IPS DF 19.7 (cell line): ENCODE results near the gene KCNIP3.
A peak's percentile ranks its signal among the peaks of the same experiment; 100 is the strongest.
"Not testable (repeated sequence)": the region's sequence is repeated elsewhere in the genome, so short reads cannot be mapped to it uniquely, and the experiment has no call there.

ENCODE experiments used
- DNase-seq: peaks from one replicate; pipeline ENCODE4 v3.0.0-alpha.2; 2013; ENCODE audit warnings: low read depth, low spot score

Gene KCNIP3

DNA sequence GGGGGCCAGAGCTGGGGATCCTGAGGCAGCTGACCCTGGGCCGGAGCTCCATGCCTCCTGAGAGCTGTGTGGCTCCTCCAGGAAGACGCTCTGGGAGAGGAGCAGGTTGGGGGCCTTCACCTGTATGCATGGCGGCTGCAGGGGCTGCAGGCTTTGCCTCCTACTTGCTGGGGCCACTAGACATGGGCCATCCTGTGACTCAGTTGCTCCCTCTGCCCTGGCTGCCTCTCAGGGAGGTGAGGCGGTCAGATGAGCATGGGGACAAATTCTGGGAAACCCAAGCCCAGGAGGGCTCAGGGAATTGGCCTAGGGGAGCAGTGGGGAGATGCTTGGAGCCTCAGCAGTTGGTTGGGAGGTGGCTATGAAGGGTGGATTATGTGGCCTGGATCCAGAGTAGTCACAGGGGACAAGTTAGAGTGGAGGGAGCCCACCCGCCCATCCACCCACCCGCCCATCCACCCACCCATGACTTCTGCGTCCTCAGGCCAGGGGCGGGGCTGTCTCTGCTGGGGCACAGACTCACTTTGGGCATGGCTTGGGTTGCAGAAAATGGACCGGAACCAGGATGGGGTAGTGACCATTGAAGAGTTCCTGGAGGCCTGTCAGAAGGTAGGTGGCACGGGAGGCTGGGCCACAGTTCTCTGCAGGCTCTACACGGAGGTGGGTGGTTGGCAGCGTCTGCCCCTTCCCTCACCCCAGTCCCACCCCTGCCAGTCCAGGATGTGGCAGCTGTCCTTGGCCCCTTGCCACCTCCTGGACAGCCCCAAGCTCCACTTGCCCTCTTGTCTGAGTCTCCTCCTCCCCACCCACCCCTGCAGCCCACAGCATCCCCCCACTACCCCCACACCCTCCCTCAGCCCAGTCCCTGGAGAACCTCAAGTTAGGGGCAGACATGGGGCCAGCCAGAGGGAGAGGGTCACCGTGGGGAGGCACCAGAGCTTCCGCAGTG, 85.8 kb downstream of the KCNIP3 start:
- no peak for DNase-seq

GRCh38 chr2:95383635-95384027, 86.5 kb downstream of the KCNIP3 start:
- no peak for DNase-seq

GRCh38 chr2:95384854-95385569, 87.9 kb downstream of the KCNIP3 start:
- DNase-seq: no peak

GRCh38 chr2:95385570-95385984, 88.4 kb downstream of the KCNIP3 start:
- no peak for DNase-seq

DNA sequence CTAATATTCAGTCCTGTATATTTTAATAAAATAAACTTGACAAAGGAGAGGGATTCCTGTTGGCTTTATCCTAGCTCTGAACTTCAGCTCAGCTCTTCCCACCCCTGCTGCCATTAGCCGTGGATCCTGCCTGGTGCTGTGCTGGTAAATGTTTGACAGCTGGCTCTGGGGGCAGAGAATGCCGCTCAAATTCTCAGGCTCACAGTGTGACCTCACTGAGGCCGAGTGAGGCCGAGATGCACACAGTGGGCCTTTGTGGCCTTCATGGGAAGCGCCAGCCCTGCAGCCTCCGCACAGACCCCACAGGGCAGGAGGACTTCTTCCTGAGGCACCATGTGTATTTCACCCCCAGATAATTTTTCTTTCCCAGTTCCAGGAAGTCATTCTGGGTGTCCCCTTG, 88.9 kb downstream of the KCNIP3 start:
- DNase-seq: no peak

DNA sequence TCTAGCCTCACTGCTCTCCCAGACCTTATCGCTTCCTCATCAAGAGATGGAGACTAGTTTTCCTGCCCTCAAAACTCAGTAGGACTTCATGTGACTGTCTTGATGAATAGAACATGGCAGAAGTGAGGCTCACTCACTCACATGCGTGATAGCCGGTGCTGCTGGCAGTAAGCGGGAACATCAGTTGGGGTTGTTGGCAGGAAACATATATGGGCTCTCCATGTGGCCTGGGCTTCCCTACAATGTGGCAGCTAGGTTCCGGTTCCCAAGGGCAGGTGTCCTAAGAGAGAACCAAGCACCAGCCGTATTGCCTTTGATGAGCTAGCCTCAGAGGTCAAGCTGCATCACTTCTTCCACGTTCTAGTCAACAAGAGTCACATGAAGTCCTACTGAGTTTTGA, 90.2 kb downstream of the KCNIP3 start:
- no peak for DNase-seq

DNA sequence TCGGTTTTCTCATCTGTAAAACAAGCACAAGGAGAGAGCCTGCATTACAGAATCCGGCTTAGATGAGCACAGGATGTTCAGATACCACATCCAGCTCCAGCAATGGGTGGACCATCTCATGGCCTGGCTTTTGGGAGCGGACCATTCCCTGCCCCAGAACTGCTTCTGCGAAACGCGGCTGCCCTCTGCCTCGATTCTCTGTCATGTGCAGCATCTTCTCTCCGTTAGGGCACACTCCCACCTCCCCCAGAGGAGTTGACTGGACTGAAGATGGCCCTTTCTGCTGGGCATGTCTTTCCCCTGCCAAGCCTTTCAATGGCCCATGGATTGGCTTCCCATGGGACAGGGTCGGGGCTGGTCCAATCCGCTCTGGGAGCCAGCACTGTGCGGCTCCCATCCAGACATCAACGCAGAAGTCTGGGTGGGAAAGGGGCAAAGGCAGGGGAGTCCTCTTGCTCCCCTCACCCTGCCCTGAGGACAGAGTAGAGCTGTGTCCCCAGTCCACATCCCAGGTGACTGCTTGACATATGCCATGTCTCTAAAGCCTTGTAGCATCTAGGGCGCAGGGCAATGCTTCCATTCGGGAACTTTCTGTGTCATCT, 91.0 kb downstream of the KCNIP3 start:
- no peak for DNase-seq

GRCh38 chr2:95388856-95389244, 91.7 kb downstream of the KCNIP3 start:
- DNase-seq: no peak

- DNase-seq: peak; percentile 23
Observed at GRCh38 chr2:95389245-95390119, 92.3 kb downstream of the KCNIP3 start.

DNA sequence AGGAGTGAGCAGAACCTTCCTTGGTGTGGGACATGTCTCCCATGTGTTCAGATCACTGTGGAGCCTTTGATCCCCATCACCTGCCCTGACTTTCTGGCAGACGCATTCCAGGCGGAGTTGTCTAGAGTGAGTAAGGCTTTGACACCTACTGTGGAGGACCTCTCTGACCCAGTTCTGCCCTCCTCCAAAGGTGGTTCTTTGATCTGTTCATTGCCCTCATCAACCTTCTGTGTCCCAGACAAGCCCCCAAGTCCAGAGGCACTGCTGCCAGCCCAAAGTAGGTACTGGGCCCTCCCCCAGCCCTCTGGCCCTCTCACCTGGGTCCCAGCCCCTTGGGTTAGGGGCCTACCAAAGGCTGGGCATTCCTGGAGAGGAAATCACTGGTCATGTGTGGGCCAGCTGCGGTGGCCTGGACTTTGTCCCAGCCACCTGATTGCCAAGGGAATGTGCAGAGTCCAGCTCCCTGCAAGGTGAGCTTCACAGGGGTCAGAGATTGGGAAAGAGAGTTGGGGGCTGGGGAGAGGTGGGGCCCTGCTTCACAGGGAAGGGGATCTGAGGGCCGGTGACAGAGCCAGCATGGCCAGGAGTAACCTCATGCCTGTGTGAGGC, 93.2 kb downstream of the KCNIP3 start:
- DNase-seq: no peak

- no peak for DNase-seq
Observed at GRCh38 chr2:95390881-95391321, 93.8 kb downstream of the KCNIP3 start.

DNA sequence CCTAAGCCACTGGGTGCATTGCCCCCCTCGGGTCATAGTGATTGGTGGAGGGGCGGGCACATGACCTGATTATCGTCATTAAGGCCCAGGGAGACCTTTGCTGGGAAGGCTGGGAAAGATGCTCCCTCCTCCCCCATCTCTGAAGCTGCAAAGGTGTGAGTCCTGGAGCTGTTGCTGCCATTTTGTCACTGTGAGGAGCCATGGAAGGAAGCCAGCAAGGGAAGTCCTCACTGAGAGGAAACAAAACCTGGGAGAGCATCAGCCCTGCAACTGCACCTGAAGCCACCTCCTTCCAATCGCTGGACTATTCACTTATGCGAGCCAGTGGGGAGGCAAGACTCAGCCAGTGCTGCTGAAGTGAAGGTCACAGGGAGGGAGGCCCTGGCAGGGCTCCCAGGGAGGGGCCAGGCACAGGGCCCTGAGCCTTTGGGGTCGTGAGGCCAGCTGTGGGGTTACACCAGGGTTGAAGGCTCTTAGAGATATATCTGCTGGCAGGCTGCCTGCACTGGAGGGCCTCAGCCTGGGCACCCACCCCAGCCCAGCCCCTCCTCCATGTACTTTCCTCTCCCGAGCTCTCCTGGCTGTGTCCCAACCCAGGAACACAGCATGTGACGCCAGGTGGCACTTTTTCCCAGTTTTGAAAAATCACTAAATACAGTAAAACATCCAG, 94.6 kb downstream of the KCNIP3 start:
- DNase-seq: no peak

DNA sequence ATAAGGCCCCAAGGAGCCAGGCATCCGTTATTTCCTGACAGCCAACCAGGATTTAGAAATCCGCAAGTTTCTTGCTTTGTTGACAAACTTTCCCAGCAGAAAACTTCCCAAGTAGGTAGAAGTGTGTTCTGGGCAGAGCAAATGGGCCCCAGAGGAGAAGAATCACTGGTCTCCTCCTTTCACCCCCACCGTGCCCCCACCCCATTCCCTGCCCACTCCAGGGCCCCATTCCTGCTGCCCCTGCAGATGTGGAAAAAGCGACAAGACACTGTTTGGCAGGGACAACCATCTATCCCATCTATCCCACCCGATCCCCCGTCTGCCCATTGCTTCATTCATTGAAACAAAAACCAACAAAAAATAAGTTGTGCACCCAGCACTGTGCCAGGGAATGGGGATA, 95.2 kb downstream of the KCNIP3 start:
- no peak for DNase-seq

DNA sequence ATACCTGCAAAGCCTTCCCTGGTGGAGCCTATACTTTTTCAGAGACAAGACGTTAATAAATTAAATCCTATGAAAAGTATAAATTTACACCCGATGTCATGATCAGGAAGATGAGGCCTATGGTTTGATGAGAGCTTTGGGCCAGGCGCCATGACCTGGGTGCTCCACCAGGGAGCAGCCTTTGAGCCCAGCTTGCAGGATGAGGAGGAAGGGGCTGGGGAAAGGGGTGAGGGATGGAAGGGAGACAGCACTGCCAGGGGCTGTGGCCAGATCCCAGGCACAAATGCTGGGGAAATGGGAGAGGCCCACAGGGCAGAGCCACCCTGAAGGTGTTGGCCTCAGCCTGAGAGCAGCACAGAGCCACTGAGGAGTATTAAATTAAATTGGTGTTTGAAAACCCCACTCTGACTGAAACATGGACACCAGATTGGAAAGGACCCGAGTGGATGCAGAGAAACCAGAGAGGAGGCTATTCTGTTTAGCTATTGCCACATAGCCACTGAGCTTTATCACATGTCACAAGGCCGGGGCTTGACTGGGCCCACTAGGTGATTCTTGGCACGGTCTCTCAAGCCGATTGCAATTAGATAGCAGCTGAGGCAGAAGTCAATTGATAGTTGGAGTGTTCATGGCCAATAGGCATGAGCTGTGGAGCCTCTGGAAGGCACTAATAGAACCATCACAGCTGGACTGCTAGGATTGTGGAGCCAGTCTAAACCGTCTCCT, 95.7 kb downstream of the KCNIP3 start:
- DNase-seq: no peak

- DNase-seq: no peak
Observed at GRCh38 chr2:95393901-95394300, 96.8 kb downstream of the KCNIP3 start.

DNA sequence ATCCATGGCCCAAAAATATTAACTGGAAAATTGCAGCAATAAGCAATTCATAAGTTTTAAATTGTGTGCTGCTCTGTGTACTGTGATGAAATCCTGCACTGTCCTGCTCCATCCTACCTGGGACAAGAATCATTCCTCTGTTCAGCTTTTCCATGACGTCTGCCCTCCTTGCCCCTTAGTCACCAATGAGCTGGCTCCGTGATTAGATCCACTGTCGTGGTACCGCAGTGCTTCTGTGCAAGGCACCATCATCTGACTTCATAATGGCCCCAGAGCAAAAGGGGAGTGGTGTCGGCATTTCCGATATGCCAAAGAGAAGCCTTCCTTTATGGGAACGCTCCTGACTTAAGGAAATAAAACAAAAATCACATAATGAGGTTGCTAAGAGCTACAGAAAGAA, 101.9 kb downstream of the KCNIP3 start:
- DNase-seq: no peak

DNA sequence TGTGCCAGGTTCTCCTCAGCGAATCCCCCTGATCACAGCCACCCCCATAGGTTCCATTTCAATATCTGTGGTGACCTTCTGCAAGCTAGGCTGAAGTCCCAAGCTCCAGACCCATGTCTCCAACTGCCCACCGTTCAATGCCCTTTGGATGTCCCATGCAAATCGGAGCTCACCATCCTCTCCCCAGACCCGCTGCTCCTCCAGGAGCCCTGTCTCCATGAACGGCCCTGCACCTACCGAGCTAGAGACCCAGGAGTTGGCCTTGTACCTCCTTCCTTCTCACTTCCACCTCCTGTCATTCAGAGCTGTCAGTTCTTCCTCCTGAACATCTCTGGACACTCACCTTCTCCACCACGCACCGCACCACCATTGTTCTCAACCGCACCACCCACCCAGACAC, 104.3 kb downstream of the KCNIP3 start:
- DNase-seq: no peak

- DNase-seq: not testable (repeated sequence)
Observed at GRCh38 chr2:95402004-95402369, 104.8 kb downstream of the KCNIP3 start.

DNA sequence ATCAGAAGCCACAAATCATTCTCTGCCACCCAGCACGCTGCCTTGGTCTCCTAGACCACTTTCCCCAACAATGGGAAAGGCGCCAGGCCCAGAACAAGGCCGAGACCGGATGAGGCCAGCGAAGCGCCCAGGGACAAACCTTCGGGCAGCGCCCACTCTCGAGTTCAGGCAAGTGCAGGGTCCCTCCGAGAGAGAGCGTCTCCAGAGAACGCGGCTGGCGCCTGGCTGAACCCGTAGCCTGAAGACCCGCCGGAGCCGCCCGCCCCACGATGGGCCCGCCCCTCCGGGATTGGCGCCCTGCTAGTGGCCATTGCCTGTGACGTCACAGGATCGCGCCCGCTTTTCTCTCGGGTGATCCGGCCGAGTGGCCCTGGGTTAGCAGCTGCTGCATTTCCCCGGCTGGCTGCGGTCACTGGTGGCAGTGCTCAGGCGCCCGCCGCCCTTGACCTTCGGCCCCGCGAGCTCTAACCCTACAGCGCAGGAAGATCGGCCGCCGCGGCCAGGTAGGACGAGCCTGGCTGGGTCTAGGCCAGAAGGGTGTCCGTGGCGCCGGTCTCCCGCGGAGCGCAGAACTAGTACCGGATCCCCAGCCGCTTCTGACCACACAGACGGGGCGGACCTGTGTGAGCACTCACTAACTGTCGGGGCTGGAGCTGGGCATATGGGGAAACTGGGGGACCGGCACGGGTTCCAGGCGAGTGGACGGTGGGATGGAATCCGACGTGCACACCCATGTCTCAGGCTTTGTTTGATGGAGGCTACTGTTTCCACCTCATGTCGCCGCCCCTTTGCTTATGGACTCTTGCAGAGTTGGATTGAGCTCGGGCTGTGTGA, 105.4 kb downstream of the KCNIP3 start, which contains the start of gene FAHD2A:
TSS of gene FAHD2A (plus strand) at position 339 of the 834 bp plus-strand sequence. CDS start 2,851 bp downstream, outside the sequence.
- DNase-seq: peak; percentile 56
